ENCODE measurements around the gene ABCB11. TPM values are rescaled to one million over a fixed set of nuclear protein-coding genes. Genes with fewer than 3 reads are reported as not detected.

The ABCB11 gene
- total and polyA plus RNA-seq, 8 donors: 0.18 to 0.58 TPM; not detected in 6

DNA sequence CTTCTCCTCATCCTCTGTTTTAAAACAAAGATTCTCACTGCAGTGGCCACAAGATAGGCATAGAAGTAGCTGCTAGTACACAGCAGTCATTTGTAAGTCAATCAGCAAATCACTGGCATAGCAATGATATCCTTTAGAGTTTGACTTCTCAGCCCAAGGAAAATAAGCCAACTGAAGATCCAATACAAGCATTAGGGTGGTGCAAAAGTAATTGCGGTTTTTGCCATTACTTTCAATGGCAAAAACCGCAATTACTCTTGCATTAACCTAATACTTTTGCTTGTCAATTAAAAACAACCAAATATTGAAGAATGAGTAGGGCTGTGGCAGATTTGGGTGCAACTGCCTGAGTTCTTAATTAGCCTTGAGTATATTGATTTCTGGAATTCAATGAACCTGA, 127.2 kb downstream of the ABCB11 start:
- no peak for DNase-seq
- no peaks in the 10 kb centered on the region for H3K9me3 ChIP-seq
- TF ChIP-seq, protein P1, sequence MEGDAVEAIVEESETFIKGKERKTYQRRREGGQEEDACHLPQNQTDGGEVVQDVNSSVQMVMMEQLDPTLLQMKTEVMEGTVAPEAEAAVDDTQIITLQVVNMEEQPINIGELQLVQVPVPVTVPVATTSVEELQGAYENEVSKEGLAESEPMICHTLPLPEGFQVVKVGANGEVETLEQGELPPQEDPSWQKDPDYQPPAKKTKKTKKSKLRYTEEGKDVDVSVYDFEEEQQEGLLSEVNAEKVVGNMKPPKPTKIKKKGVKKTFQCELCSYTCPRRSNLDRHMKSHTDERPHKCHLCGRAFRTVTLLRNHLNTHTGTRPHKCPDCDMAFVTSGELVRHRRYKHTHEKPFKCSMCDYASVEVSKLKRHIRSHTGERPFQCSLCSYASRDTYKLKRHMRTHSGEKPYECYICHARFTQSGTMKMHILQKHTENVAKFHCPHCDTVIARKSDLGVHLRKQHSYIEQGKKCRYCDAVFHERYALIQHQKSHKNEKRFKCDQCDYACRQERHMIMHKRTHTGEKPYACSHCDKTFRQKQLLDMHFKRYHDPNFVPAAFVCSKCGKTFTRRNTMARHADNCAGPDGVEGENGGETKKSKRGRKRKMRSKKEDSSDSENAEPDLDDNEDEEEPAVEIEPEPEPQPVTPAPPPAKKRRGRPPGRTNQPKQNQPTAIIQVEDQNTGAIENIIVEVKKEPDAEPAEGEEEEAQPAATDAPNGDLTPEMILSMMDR (IDR thresholded peaks at IDR 0.05): no peak
- TF ChIP-seq EP300 (IDR thresholded peaks at IDR 0.05) (no peak), POLR2AphosphoS5 (IDR thresholded peaks at IDR 0.05) (no peak), POLR2A (IDR thresholded peaks at IDR 0.05) (no peak)
- no peak overlapping the region for H3K4me3 ChIP-seq
- intact Hi-C loops (cut with DNase I; ENCODE audit: low total_unique reads): no loop called here
- no peaks in the 10 kb centered on the region for H3K36me3 ChIP-seq
- H3K27ac ChIP-seq: no peak overlapping the region
- H3K4me1 ChIP-seq: no peaks in the 10 kb centered on the region
- WGBS, 5 donors: 81 to 99% (median 94%) methylated on average over 2 of the region's 2 CpGs
- H3K27me3 ChIP-seq: no peaks in the 10 kb centered on the region

DNA sequence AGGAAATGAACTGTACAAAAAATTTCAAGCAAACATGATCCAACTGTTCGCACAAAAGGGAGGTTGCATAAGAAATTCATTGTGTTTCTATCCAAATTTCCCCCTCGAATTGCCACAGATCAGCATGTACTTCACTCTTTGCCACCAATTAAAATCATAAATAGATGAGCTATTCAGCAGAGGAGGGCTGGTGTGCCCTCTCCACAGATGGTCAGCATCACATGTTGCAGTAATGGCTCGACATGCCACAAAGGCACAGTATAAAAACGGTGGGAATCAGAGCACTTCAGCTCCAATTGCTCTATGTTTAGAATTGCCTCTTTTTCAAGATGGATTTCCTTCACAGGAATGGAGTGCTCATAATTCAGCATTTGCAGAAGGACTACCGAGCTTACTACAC, 130.1 kb downstream of the ABCB11 start, which contains the start of gene G6PC2:
TSS of gene G6PC2 (plus strand) at position 289 of the 400 bp plus-strand sequence. CDS start at position 330, 41 bp downstream.
- no peak within 1 kb of the TSS for H3K27ac ChIP-seq
- H3K4me1 ChIP-seq: no peaks in the 10 kb centered on the region
- TF ChIP-seq EP300 (IDR thresholded peaks at IDR 0.05): no peak
- TF ChIP-seq, protein P1 (IDR thresholded peaks at IDR 0.05): no peak
- TF ChIP-seq POLR2AphosphoS5 (IDR thresholded peaks at IDR 0.05): no peak
- TF ChIP-seq POLR2A (IDR thresholded peaks at IDR 0.05): no peak
- no peaks in the 10 kb centered on the region for H3K27me3 ChIP-seq
- H3K9me3 ChIP-seq: no peaks in the 10 kb centered on the region
- intact Hi-C loops (cut with DNase I; ENCODE audit: low total_unique reads): no loop called here
- peak in 1 of 2 donors; percentile 33 for DNase-seq
- no peaks in the 10 kb centered on the region for H3K36me3 ChIP-seq
- WGBS, 5 donors: 61 to 84% (median 66%) methylated on average over 5 of the region's 5 CpGs
- H3K4me3 ChIP-seq: no peak within 1 kb of the TSS

DNA sequence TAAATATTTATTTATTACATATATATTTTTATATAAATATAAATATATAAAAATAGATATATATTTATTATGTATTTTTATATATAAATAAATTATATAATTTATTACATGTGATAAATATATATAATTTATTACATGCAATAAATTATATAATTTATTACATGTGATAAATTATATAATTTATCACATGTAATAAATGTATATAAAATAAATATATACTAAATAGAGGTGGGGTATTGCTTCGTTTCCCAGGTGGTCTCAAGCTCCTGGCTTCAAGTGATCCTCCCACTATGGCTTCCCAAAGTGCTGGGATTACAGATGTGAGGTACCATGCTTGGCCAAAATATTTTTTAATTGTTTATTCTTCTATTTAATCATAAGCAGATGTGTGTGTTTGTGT, 133.7 kb downstream of the ABCB11 start:
- 52 to 80% (median 65%) methylated on average over 1 of the region's 1 CpG for WGBS, 5 donors

DNA sequence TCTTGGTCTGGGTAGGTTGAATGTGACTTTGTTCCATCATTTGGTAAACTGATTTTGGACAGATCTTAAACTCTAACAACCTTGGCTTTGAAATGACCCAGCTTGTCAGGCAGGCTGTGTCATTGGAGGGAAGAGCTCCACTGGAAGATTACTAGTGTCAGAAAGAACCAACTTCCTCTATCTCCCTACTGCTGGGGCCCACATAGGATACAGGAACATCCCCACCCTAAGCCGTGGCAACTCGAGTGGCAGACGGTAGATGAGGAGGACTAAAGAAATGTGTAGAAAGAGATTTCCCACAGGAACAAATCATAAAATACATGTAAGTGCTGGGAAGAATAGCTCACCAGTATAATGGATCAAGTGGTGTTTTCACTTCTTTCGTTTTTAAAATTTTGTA, 134.3 kb downstream of the ABCB11 start:
- no peaks in the 10 kb centered on the region for H3K27me3 ChIP-seq
- 54 to 84% (median 68%) methylated on average over 4 of the region's 4 CpGs for WGBS, 5 donors
- no peaks in the 10 kb centered on the region for H3K9me3 ChIP-seq
- no peaks in the 10 kb centered on the region for H3K36me3 ChIP-seq
- no peak for TF ChIP-seq EP300 (IDR thresholded peaks at IDR 0.05)
- TF ChIP-seq POLR2AphosphoS5 (IDR thresholded peaks at IDR 0.05): no peak
- TF ChIP-seq POLR2A (IDR thresholded peaks at IDR 0.05): no peak
- TF ChIP-seq, protein P1 (IDR thresholded peaks at IDR 0.05): no peak
- DNase-seq: no peak
- no peak overlapping the region for H3K27ac ChIP-seq
- H3K4me1 ChIP-seq: no peaks in the 10 kb centered on the region
- intact Hi-C loops (cut with DNase I; ENCODE audit: low total_unique reads): no loop called here
- no peak overlapping the region for H3K4me3 ChIP-seq

More for the DNA sequence above, 133.7 kb downstream of the ABCB11 start:
- Histone ChIP-seq H3K4me1 (no peaks in the 10 kb centered on the region), H3K27me3 (no peaks in the 10 kb centered on the region), H3K36me3 (no peaks in the 10 kb centered on the region), H3K4me3 (no peak overlapping the region), H3K27ac (no peak overlapping the region), H3K9me3 (no peaks in the 10 kb centered on the region)
- TF ChIP-seq POLR2A (IDR thresholded peaks at IDR 0.05) (no peak), POLR2AphosphoS5 (IDR thresholded peaks at IDR 0.05) (no peak), EP300 (IDR thresholded peaks at IDR 0.05) (no peak)
- no peak for DNase-seq
- intact Hi-C loops (cut with DNase I; ENCODE audit: low total_unique reads): no loop called here

DNA sequence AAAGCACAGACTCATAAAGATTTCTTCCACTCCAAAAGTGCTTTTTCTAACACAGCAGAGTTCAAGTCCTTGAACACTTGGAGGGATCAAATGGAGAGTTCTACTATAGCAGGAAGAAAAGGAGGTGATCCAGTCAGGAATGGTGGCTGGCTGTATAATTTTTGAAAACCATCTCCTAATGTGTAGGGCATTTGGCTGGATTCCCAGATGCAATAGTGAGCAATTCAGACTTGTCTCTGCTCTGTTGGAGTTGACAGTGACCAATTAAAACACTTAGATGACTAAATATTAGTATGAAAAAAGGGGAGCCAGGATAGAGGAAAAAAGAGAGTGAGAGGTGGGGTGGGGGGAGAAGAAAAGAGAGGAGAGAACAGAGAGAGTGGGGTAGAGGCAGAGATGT, 135.4 kb downstream of the ABCB11 start:
- no peaks in the 10 kb centered on the region for H3K27me3 ChIP-seq
- no peaks in the 10 kb centered on the region for H3K36me3 ChIP-seq
- H3K4me1 ChIP-seq: peaks cover 0 to 2% (median under 1%) of the 10 kb centered on the region in 4 donors
- TF ChIP-seq POLR2AphosphoS5 (IDR thresholded peaks at IDR 0.05) (no peak), POLR2A (IDR thresholded peaks at IDR 0.05) (no peak), EP300 (IDR thresholded peaks at IDR 0.05) (no peak)
- TF ChIP-seq, protein P1 (IDR thresholded peaks at IDR 0.05): no peak
- no peak for DNase-seq
- intact Hi-C loops (cut with DNase I; ENCODE audit: low total_unique reads): no loop called here
- H3K9me3 ChIP-seq: no peaks in the 10 kb centered on the region
- H3K27ac ChIP-seq: no peak overlapping the region
- H3K4me3 ChIP-seq: no peak overlapping the region

All from stomach (tissue), 9 donors.